HFF-Myc (cell line): ENCODE measurements around the gene FAM53B.

Experiments used
- DNase-seq: peaks from one replicate; pipeline ENCODE4 v3.0.0-alpha.2; 2011; ENCODE audit warnings: low read depth; ENCODE audit errors: extremely low read depth
- H3K4me3 ChIP-seq: replicated peaks from 2 replicates; pipeline ENCODE4 v1.5.1; 2011; ENCODE audit warnings: low read depth, mild to moderate bottlenecking, control low read depth, low read length
- TF ChIP-seq, protein P1 (sequence below): IDR thresholded peaks from 2 replicates; pipeline ENCODE4 v1.5.1; 2012; ENCODE audit warnings: mild to moderate bottlenecking, low read depth, low read length, control low read depth; ENCODE audit errors: missing control alignments

The FAM53B gene

DNA sequence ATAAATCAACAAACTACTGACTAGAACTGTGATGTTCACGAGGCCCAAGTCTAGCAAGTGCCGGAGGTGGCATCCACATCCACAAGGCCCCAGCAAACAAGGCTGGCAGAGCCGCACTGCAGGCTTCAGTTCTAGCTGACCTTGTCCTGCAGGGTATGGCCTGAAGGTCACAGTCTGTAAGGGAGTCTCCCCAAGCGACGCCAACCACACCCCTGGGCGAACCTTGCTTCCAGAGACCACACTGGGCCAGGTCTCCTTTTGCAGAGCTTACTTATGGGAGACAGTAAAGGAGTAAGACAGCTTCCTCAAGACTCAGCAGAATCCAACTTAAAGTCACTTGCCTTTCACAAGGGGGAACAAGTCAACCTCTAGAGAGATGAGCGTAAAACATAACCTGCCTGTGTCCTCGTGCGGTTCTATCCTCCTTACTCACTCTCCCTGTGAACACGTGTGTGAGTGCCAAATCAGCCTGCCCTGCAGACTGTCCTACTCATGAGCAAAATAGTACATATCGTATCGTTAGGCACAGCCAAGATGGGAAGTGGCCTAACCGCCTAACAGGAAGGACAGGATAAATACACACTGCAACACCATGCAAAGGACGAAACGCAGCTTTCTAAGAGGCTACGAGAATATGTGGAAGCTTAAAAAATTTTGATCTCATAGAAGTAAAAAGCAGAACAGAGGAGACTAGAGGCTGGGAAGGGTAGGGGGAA is 22.7 kb downstream of the FAM53B start:
- H3K4me3 ChIP-seq = no peak overlapping the region
- DNase-seq = no peak
- TF ChIP-seq, protein P1, sequence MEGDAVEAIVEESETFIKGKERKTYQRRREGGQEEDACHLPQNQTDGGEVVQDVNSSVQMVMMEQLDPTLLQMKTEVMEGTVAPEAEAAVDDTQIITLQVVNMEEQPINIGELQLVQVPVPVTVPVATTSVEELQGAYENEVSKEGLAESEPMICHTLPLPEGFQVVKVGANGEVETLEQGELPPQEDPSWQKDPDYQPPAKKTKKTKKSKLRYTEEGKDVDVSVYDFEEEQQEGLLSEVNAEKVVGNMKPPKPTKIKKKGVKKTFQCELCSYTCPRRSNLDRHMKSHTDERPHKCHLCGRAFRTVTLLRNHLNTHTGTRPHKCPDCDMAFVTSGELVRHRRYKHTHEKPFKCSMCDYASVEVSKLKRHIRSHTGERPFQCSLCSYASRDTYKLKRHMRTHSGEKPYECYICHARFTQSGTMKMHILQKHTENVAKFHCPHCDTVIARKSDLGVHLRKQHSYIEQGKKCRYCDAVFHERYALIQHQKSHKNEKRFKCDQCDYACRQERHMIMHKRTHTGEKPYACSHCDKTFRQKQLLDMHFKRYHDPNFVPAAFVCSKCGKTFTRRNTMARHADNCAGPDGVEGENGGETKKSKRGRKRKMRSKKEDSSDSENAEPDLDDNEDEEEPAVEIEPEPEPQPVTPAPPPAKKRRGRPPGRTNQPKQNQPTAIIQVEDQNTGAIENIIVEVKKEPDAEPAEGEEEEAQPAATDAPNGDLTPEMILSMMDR = no peak

DNA sequence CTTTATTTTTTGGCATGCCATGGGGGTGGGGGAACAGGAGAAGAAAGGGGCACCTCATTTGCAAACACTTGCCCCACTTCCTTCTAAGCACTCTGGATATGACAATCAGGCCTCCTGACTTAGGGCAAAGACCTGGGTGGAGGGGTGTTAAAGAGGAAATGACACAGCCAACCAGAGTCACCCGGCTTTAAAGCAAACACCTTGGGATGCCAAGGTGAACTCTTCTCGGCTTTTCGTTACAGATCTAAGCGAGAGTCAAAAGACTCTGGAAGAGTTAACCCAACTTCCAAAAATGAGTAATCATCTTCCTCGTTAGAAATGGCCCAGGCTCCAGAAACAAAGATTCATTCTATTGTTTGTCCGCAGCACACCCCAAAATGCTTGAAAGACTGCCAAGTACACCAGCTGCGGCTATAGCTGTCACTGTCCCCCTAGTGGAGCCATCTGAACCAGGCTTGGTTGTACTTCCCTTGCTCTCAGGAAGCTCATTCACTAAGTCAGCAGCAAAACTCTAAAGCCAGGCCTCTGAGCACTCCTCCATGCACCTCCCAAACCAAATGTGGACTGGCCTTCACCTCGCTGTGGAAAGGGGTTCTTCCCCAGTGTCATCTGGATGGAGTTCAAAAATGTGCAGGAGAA is 24.8 kb downstream of the FAM53B start:
- no peak for DNase-seq
- H3K4me3 ChIP-seq = no peak overlapping the region
- TF ChIP-seq, protein P1 = peak; percentile 57

DNA sequence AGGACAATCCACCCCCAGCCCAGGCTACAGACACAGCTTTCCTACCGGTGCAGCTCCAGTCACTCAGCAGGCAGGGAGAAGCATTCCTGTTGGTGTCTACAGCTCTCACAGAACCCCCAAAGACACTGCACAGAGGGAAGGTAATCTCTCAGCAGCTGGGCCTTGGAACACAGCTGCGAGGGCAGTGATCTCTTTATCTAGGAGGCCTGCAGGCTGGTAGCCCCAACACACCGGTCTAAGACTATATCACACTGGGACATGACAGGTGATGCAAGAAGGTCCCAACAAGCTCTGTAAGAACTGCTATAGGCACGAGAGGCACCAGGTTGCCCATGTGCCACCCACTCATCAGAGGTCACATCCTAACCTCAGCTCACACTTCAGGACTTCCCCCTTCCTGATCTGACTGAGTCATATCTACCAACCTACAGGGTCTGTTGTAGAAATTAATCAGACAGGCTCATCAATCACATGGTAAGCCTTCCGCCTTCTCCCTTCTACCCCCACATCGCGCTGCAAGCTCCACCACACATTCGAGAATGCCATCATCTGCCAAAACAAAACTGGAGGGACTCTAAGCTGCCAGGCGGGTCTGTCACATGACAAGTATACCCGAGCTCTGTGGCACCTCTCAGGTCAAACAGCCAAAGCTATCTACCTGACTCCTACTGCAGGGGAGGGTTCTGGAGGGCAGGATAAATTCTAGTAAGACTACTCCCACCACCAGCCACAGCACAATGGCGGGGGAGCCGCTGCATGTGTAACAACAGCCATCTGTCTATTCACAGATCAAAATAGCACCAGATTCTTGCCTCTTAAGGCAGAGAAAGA is 26.1 kb downstream of the FAM53B start:
- TF ChIP-seq, protein P1 = no peak
- no peak overlapping the region for H3K4me3 ChIP-seq
- no peak for DNase-seq

GRCh38 chr10:124717041-124717757 is 27.0 kb downstream of the FAM53B start:
- DNase-seq = no peak
- H3K4me3 ChIP-seq = no peak overlapping the region
- TF ChIP-seq, protein P1 = no peak

DNA sequence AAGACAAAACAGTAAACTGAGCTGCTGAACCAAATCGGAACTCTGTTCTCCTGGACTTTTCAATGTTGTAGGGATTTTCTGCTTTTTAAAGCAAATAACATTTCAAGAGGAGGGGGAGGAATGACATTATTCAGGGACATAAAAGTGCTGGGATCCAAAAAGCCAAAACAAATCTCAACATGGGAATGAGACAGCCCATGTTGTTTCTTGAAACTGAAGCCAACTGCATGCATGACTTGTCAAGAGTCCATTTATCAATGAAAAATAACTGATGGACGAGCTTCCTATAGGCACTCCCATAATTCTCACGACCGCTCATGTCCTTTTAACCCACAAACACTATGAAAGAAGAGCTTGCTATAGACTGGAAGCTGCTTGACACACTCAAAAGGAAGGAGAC is 27.8 kb downstream of the FAM53B start:
- DNase-seq = no peak
- TF ChIP-seq, protein P1 = no peak
- no peak overlapping the region for H3K4me3 ChIP-seq

DNA sequence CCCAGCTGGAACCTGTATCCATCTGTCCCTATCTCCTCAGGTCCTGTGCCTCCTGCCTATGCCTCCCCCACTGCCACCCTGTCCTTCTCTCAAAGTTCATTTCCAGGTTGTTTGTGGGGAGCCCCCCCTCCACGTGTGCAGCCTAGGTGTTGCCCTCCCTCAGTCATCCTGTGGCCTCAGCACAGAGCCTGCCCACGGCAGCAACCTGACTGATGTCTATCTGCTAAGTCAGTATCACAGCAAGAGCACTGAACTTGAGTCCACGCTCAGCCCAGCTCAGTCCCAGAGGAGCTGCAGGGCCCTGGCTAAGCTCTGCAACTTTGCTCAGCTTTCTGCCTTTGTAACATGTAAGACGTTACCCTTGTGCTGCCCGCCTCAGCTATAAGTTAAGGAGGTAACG is 28.7 kb downstream of the FAM53B start:
- TF ChIP-seq, protein P1 = no peak
- no peak for DNase-seq
- no peak overlapping the region for H3K4me3 ChIP-seq
